ENCODE data around the gene SERPINI1.

DNA sequence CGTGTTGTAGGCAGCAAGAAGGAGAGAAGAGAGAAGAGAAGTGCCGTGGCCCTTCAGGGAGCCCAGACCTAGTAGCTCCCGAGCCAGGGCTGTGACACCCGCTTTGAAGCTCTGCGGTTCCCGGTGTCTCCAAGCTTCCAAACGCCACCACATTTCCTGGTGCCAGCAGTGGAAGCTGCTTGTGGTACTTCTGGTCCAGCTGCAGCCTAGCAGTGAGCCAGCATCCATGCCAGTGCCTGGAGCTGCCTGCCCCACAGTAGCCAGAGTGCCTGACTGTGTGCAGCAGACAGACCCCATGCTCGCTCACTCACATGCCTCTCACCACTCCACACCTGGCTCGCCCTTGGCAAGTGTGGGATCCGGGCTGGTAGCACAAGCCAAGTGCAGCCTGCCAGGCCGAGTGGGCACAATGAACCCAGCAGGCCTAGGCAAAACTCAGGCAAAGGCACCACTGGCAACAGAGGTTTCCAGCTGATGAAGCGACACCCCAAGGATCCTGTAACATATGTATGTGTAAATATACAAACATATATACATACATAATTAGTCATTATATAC, 85.8 kb downstream of the SERPINI1 start:
- TF ChIP-seq, protein P1, sequence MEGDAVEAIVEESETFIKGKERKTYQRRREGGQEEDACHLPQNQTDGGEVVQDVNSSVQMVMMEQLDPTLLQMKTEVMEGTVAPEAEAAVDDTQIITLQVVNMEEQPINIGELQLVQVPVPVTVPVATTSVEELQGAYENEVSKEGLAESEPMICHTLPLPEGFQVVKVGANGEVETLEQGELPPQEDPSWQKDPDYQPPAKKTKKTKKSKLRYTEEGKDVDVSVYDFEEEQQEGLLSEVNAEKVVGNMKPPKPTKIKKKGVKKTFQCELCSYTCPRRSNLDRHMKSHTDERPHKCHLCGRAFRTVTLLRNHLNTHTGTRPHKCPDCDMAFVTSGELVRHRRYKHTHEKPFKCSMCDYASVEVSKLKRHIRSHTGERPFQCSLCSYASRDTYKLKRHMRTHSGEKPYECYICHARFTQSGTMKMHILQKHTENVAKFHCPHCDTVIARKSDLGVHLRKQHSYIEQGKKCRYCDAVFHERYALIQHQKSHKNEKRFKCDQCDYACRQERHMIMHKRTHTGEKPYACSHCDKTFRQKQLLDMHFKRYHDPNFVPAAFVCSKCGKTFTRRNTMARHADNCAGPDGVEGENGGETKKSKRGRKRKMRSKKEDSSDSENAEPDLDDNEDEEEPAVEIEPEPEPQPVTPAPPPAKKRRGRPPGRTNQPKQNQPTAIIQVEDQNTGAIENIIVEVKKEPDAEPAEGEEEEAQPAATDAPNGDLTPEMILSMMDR (IDR thresholded peaks at IDR 0.05), result no peak
- no peak for TF ChIP-seq POLR2A (IDR thresholded peaks at IDR 0.05)
